ENCODE results near the gene CAPN11.

The CAPN11 gene

GRCh38 chr6:44221961-44222335 lies 63.3 kb downstream of the CAPN11 start:
- Histone ChIP-seq H3K9ac (peak overlapping the region in 2 of 11 experiments; percentile 23 to 49; a peak in 3 of 22 replicates), H3K27ac (peak overlapping the region in 3 of 11 experiments; percentile 20 to 41 (median 26); a peak in 2 of 22 replicates), H3K36me3 (no peaks in the 10 kb centered on the region), H3K4me1 (peaks cover 70 to 88% (median 81%) of the 10 kb centered on the region in 10 experiments), H3K9me3 (replicated peaks in 1 of 11) (no peaks in the 10 kb centered on the region), H3K4me3 (peak overlapping the region in 1 of 10 experiments; percentile 25; a peak in 1 of 20 replicates), H4K20me1 (peaks cover 18 to 33% (median 28%) of the 10 kb centered on the region in 11 experiments; a peak in 17 of 22 replicates), H3K27me3 (peaks cover 0 to 9% (median 0%) of the 10 kb centered on the region in 11 experiments; a peak in 1 of 22 replicates), H3K4me2 (peak overlapping the region; percentile 46 to 98 (median 74))
- no peak for TF ChIP-seq Cebpa-rat (IDR thresholded peaks at IDR 0.05)

DNA sequence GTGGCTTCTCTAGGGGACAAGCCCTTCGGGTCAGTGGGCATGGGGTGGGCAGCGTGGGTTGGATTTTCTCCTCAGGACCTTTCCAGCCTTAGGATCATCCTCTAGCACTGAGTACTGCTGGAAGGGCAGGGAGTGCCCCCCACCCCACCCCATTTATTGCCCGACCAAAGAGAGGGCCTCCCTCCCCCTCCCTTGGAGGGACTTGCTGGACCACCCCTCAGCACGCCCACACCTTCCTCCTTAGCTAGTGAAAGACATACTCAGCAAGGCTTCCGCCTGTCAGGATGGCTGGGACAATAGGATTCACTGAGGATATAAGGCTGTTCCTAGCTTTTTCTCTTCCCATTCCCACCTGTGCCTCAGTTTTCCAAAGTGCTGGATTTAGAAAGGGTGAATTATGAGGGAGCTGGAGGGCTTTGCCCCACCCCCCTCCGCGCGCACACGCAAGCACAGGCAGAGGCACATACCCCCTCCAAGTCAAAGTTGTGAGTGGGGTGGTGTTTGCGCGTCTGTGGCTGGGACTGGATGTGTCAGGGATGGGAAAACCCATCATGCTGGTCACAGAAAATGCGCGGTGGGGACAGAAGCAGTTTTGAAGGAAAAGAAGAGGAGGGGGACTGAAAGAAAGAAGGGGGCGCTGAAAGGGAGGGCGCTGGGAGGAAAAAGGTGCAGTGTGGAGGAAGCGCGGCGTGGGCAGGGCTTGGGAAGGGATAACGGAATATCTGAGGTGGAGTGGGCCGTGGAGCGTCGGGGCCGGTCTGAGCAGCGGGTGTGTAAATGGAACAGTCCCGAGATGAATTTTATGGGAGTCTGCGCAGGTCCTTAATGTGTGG lies 64.1 kb downstream of the CAPN11 start:
- Histone ChIP-seq H3K4me1 (peaks cover 72 to 86% (median 79%) of the 10 kb centered on the region in 10 experiments), H3K4me2 (peak overlapping the region; percentile 88 to 98 (median 95)), H3K27me3 (peaks cover 0 to 9% (median 0%) of the 10 kb centered on the region in 11 experiments; a peak in 1 of 22 replicates), H3K27ac (peak overlapping the region in 2 of 11 experiments; percentile 4 to 30; a peak in 2 of 22 replicates), H3K9me3 (replicated peaks in 1 of 11) (no peaks in the 10 kb centered on the region), H3K9ac (peak overlapping the region; percentile 2 to 83 (median 64); a peak in 16 of 22 replicates), H4K20me1 (peaks cover 21 to 40% (median 33%) of the 10 kb centered on the region in 11 experiments; a peak in 17 of 22 replicates), H3K4me3 (peak overlapping the region; percentile 42 to 76 (median 68); a peak in 18 of 20 replicates), H3K36me3 (peaks cover 0 to 6% (median 0%) of the 10 kb centered on the region in 11 experiments; a peak in 2 of 22 replicates)
- no peak for TF ChIP-seq Cebpa-rat (IDR thresholded peaks at IDR 0.05)

DNA sequence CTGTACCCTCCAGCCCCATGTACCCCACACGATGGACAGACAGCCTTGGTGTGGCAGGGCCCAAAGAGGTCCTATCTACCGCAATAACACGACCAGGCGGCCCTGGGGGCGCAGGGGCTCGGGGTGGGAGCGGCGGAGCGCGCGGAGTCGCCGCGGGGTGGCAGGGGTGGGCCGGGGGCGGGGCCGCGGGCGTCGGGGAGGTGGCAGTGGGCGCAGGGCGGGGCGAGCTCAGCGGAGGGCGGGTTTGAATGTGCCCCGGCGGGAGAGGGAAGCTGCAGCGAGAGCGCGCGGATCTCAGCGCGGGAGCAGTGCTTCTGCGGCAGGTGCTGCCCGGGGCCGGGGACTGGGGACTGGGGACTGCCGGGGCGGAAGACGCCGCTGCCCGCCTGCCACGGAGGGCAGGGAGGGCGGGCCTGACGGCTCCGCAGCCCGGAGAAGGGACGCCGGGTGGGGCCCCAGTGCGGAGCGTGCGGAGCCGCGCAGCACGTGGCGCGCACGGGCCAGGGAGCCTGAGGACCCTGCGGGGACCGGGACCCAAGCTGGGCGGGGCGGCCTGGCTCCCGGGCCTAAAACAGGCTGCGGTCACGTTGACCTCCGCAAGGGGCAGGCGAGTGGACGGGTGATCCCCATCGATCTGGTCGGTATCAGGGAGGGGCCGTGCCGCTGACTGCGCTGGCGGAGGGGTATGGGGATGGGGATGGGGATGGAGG lies 64.9 kb downstream of the CAPN11 start, which contains the start of gene SLC29A1:
SLC29A1 (plus strand) TSS at position 277 of the 710 bp plus-strand sequence. CDS start 3,719 bp downstream, outside the sequence.
- no peaks in the 10 kb centered on the region for H3K9me3 ChIP-seq (replicated peaks in 1 of 11)
- peak within 1 kb of the TSS; percentile 54 to 76 (median 68) for H3K4me3 ChIP-seq
- peaks cover 21 to 48% (median 34%) of the 10 kb centered on the region in 11 experiments; a peak in 17 of 22 replicates for H4K20me1 ChIP-seq
- peak within 1 kb of the TSS; percentile 57 to 83 (median 78); a peak in 21 of 22 replicates for H3K9ac ChIP-seq
- H3K36me3 ChIP-seq, result peaks cover 0 to 14% (median 5%) of the 10 kb centered on the region in 11 experiments; a peak in 7 of 22 replicates
- H3K27ac ChIP-seq, result peak within 1 kb of the TSS in 8 of 11 experiments; percentile 57 to 76 (median 68); a peak in 14 of 22 replicates
- H3K4me1 ChIP-seq, result peaks cover 66 to 78% (median 72%) of the 10 kb centered on the region in 10 experiments
- H3K27me3 ChIP-seq, result peaks cover 0 to 9% (median 0%) of the 10 kb centered on the region in 11 experiments; a peak in 1 of 22 replicates
- H3K4me2 ChIP-seq, result peak within 1 kb of the TSS; percentile 88 to 98 (median 95)
- TF ChIP-seq Cebpa-rat (IDR thresholded peaks at IDR 0.05), result no peak

- no peak for TF ChIP-seq Cebpa-rat (IDR thresholded peaks at IDR 0.05)
- Histone ChIP-seq H3K36me3 (peaks cover 0 to 22% (median 13%) of the 10 kb centered on the region in 11 experiments; a peak in 10 of 22 replicates), H3K27ac (peak overlapping the region in 8 of 11 experiments; percentile 57 to 76 (median 68); a peak in 14 of 22 replicates), H3K4me3 (peak overlapping the region; percentile 54 to 76 (median 68)), H3K4me1 (peaks cover 58 to 70% (median 64%) of the 10 kb centered on the region in 10 experiments), H3K4me2 (peak overlapping the region; percentile 88 to 98 (median 95)), H3K9ac (peak overlapping the region; percentile 57 to 83 (median 78); a peak in 21 of 22 replicates), H3K27me3 (peaks cover 0 to 9% (median 0%) of the 10 kb centered on the region in 11 experiments; a peak in 1 of 22 replicates), H4K20me1 (peaks cover 21 to 55% (median 34%) of the 10 kb centered on the region in 11 experiments; a peak in 17 of 22 replicates), H3K9me3 (replicated peaks in 1 of 11) (no peaks in the 10 kb centered on the region)
Measured at GRCh38 chr6:44224029-44224964, 65.7 kb downstream of the CAPN11 start.

DNA sequence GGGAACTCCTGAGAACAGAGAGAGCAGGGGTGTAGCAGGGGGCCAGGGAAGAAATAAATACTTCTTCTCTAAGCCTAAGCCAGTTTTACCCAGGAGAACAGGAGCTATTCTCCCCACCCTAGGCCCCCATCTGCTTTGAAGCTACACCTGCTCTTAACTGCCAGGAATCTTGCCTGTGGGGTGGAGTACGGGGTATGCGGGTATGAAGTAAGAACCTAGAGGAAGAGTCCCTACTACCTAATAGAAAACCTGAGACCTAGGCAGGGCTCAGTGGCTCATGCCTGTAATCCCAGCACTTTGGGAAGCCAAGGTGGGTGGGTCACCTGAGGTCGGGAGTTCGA lies 66.3 kb downstream of the CAPN11 start:
- H3K4me1 ChIP-seq, result peaks cover 55 to 66% (median 59%) of the 10 kb centered on the region in 10 experiments
- no peak for TF ChIP-seq Cebpa-rat (IDR thresholded peaks at IDR 0.05)

DNA sequence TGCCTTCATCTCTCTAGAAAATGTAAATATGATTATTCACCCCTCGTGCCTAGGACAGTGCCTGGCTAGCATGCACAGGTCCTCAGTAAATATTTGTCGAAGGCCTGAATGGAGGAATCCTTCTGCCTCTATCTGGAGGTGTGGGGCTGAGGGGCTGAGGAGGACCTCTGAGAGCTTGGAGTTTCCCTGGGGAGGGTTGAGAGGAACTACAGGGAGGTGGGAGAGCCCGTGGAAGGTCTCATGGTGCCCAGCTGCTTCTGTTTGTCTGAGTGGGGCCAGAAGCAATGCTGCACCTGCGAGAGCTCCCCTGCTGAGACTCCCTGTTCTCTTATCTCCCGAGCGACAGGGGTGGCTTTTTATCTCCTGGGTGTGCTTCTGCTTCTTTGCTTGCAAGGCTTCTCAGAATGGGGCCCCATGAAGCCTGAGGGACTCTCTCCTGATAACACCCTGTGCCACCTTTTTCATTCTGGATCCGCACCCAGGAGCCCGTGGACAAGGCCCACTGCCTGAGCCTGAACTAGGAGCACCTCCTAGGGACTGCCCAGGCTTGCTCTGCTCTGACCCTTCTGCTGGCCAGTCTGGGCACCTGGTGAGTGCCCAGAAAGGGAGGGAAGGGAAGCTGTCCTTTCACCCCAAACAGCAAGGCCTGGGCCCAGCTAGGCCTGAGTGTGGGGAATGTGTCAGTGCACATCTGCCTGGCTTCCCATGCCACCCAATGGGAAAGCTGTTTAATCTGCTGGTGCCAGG lies 67.1 kb downstream of the CAPN11 start:
- Histone ChIP-seq H3K4me1 (peaks cover 53 to 58% (median 56%) of the 10 kb centered on the region in 10 experiments), H4K20me1 (peaks cover 21 to 56% (median 34%) of the 10 kb centered on the region in 11 experiments; a peak in 17 of 22 replicates), H3K9me3 (replicated peaks in 1 of 11) (no peaks in the 10 kb centered on the region), H3K27me3 (peaks cover 0 to 9% (median 0%) of the 10 kb centered on the region in 11 experiments; a peak in 1 of 22 replicates), H3K27ac (peak overlapping the region in 6 of 11 experiments; percentile 13 to 56 (median 39); a peak in 10 of 22 replicates), H3K9ac (peak overlapping the region in 10 of 11 experiments; percentile 4 to 83 (median 48); a peak in 16 of 22 replicates), H3K4me2 (peak overlapping the region; percentile 68 to 98 (median 95)), H3K4me3 (0 out of 20 replicates have a peak overlapping the region, but pooled peaks of 1 of the 10 experiments have one; percentile 72), H3K36me3 (peaks cover under 1 to 36% (median 25%) of the 10 kb centered on the region in 11 experiments; a peak in 19 of 22 replicates)
- TF ChIP-seq Cebpa-rat (IDR thresholded peaks at IDR 0.05), result no peak

More for the DNA sequence above, 66.3 kb downstream of the CAPN11 start:
- H3K27me3 ChIP-seq, result peaks cover 0 to 9% (median 0%) of the 10 kb centered on the region in 11 experiments; a peak in 1 of 22 replicates
- no peaks in the 10 kb centered on the region for H3K9me3 ChIP-seq (replicated peaks in 1 of 11)
- peak overlapping the region; percentile 88 to 98 (median 95) for H3K4me2 ChIP-seq
- peak overlapping the region in 9 of 11 experiments; percentile 61 to 83 (median 78); a peak in 14 of 22 replicates for H3K9ac ChIP-seq
- H3K27ac ChIP-seq, result no peak overlapping the region
- H3K36me3 ChIP-seq, result peaks cover 0 to 28% (median 17%) of the 10 kb centered on the region in 11 experiments; a peak in 17 of 22 replicates
- peak overlapping the region in 6 of 10 experiments; percentile 63 to 72 (median 69); a peak in 8 of 20 replicates for H3K4me3 ChIP-seq
- peaks cover 21 to 55% (median 34%) of the 10 kb centered on the region in 11 experiments; a peak in 17 of 22 replicates for H4K20me1 ChIP-seq
